ENCODE data around the gene LDHB.

The LDHB gene

GRCh38 chr12:21677204-21677603, 19.6 kb upstream of the LDHB start:
- no peaks in the 10 kb centered on the region for H3F3A ChIP-seq (ENCODE audit: insufficient read depth, low read length)
- no peak overlapping the region for H3K4me2 ChIP-seq (ENCODE audit: low read length)
- no peaks in the 10 kb centered on the region for H3K9me3 ChIP-seq (ENCODE audit: low read length)
- H3K9ac ChIP-seq (ENCODE audit: low read length), result no peak overlapping the region
- H3K9me2 ChIP-seq (ENCODE audit: low read depth, low read length), result no peaks in the 10 kb centered on the region
- H3K36me3 ChIP-seq (ENCODE audit: insufficient read depth, low read length), result no peaks in the 10 kb centered on the region
- TF ChIP-seq EZH2 (IDR thresholded peaks at IDR 0.05; ENCODE audit: borderline replicate concordance, low read length) (no peak), CTCF (IDR thresholded peaks at IDR 0.05; ENCODE audit: low read length) (no peak)
- H3K79me2 ChIP-seq (ENCODE audit: insufficient read depth, low read length), result no peaks in the 10 kb centered on the region
- no peak overlapping the region for H2AFZ ChIP-seq (ENCODE audit: low read length)
- no peak overlapping the region for H3K4me3 ChIP-seq (ENCODE audit: low read depth, low read length, poor library complexity, severe bottlenecking)
- no peaks in the 10 kb centered on the region for H3K4me1 ChIP-seq (ENCODE audit: insufficient read depth, low read length, severe bottlenecking)
- no peaks in the 10 kb centered on the region for H4K20me1 ChIP-seq (ENCODE audit: insufficient read depth, low read length)
- H3K27ac ChIP-seq (ENCODE audit: low read depth, low read length, poor library complexity, severe bottlenecking), result no peak overlapping the region
- H3K27me3 ChIP-seq (ENCODE audit: insufficient read depth, low read length), result no peaks in the 10 kb centered on the region

GRCh38 chr12:21676776-21677175, 19.1 kb upstream of the LDHB start:
- H3K79me2 ChIP-seq (ENCODE audit: insufficient read depth, low read length), result no peaks in the 10 kb centered on the region
- H3K9ac ChIP-seq (ENCODE audit: low read length), result no peak overlapping the region
- H3K9me3 ChIP-seq (ENCODE audit: low read length), result no peaks in the 10 kb centered on the region
- H3K4me2 ChIP-seq (ENCODE audit: low read length), result no peak overlapping the region
- H3F3A ChIP-seq (ENCODE audit: insufficient read depth, low read length), result no peaks in the 10 kb centered on the region
- no peaks in the 10 kb centered on the region for H3K36me3 ChIP-seq (ENCODE audit: insufficient read depth, low read length)
- H3K27me3 ChIP-seq (ENCODE audit: insufficient read depth, low read length), result no peaks in the 10 kb centered on the region
- H3K9me2 ChIP-seq (ENCODE audit: low read depth, low read length), result no peaks in the 10 kb centered on the region
- no peak overlapping the region for H2AFZ ChIP-seq (ENCODE audit: low read length)
- H3K27ac ChIP-seq (ENCODE audit: low read depth, low read length, poor library complexity, severe bottlenecking), result no peak overlapping the region
- H4K20me1 ChIP-seq (ENCODE audit: insufficient read depth, low read length), result no peaks in the 10 kb centered on the region
- TF ChIP-seq EZH2 (IDR thresholded peaks at IDR 0.05; ENCODE audit: borderline replicate concordance, low read length), result no peak
- no peak for TF ChIP-seq CTCF (IDR thresholded peaks at IDR 0.05; ENCODE audit: low read length)
- H3K4me1 ChIP-seq (ENCODE audit: insufficient read depth, low read length, severe bottlenecking), result no peaks in the 10 kb centered on the region
- H3K4me3 ChIP-seq (ENCODE audit: low read depth, low read length, poor library complexity, severe bottlenecking), result no peak overlapping the region

DNA sequence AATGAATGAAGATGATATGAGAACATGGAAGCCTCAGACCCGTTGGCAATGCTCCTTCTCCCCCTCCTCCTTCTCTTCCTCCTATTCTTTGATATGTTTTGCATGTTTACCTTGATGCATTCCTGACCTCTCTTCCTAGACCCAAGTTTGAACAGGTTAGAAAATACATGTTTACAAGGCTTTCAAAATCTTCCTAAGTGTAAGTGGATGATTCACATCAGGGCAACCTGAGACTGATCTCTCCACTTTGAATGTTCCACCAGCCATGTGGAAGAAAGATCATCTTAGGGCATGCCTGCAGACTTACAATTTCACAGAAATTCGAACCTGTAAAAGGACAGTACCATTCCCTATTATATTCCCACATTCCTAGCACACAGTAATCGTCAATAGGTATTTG, 18.0 kb upstream of the LDHB start:
- H4K20me1 ChIP-seq (ENCODE audit: insufficient read depth, low read length), result no peaks in the 10 kb centered on the region
- H3K9ac ChIP-seq (ENCODE audit: low read length), result no peak overlapping the region
- H3K27me3 ChIP-seq (ENCODE audit: insufficient read depth, low read length), result no peaks in the 10 kb centered on the region
- H3K9me3 ChIP-seq (ENCODE audit: low read length), result no peaks in the 10 kb centered on the region
- no peaks in the 10 kb centered on the region for H3K9me2 ChIP-seq (ENCODE audit: low read depth, low read length)
- H3K4me2 ChIP-seq (ENCODE audit: low read length), result no peak overlapping the region
- no peaks in the 10 kb centered on the region for H3K36me3 ChIP-seq (ENCODE audit: insufficient read depth, low read length)
- H3K4me1 ChIP-seq (ENCODE audit: insufficient read depth, low read length, severe bottlenecking), result no peaks in the 10 kb centered on the region
- no peaks in the 10 kb centered on the region for H3K79me2 ChIP-seq (ENCODE audit: insufficient read depth, low read length)
- no peak overlapping the region for H3K27ac ChIP-seq (ENCODE audit: low read depth, low read length, poor library complexity, severe bottlenecking)
- H3K4me3 ChIP-seq (ENCODE audit: low read depth, low read length, poor library complexity, severe bottlenecking), result no peak overlapping the region
- TF ChIP-seq CTCF (IDR thresholded peaks at IDR 0.05; ENCODE audit: low read length) (no peak), EZH2 (IDR thresholded peaks at IDR 0.05; ENCODE audit: borderline replicate concordance, low read length) (no peak)
- no peaks in the 10 kb centered on the region for H3F3A ChIP-seq (ENCODE audit: insufficient read depth, low read length)
- H2AFZ ChIP-seq (ENCODE audit: low read length), result no peak overlapping the region
